IMR-90 (cell line): Measurements from ENCODE around the gene GFI1. TPM values are rescaled to one million over a fixed set of nuclear protein-coding genes. Genes with fewer than 3 reads are reported as not detected.

Source experiments
- ATAC-seq: fragments of 200-7000 bp; cut with Tn5 transposase; 2 replicates; pipeline ENCODE4 v1.9.1; 2020; ENCODE audit warnings: low read depth, mild to moderate bottlenecking, moderate library complexity
- BruUV-seq: library from RNA; stranded (reverse); fragments of 400-500 nt; replicated peaks from 2 replicates; lab custom pipeline; 2021; lab: Mats Ljungman, UMichigan
- CTCF ChIA-PET: fragments of 300-600 bp; formaldehyde crosslinking; extraction: SDS; loops from one replicate; lab custom pipeline; 2021; ENCODE audit warnings: antibody characterized with exemption; lab: Yijun Ruan, JAX
- POLR2A ChIA-PET: fragments of 300-600 bp; sonication (Branson Sonifier 250); formaldehyde crosslinking; loops from one replicate; lab custom pipeline; 2022; ENCODE audit warnings: antibody characterized with exemption; ENCODE audit not compliant: unreplicated experiment; lab: Charles Lee
- DNase-seq: peaks from one replicate; pipeline ENCODE4 v3.0.0; 2013
- H2AFZ ChIP-seq: replicated peaks from 2 replicates; pipeline ENCODE3; 2013; ENCODE audit warnings: low read length, mild to moderate bottlenecking; ENCODE audit not compliant: poor library complexity
- H2AK5ac ChIP-seq: 2 replicates; pipeline ENCODE4 v1.6.1; 2013; ENCODE audit warnings: low read depth, low read length, inconsistent platforms
- H2AK9ac ChIP-seq: replicated peaks from 2 replicates; pipeline ENCODE3; 2013; ENCODE audit warnings: mild to moderate bottlenecking, low read depth, low read length, moderate library complexity; ENCODE audit not compliant: poor library complexity
- H2BK120ac ChIP-seq: 2 replicates; pipeline ENCODE4 v1.6.1; 2013; ENCODE audit warnings: low read depth, low read length, inconsistent platforms
- H2BK15ac ChIP-seq: 3 replicates; pipeline ENCODE4 v1.6.1; 2013; ENCODE audit warnings: low read depth, low read length, inconsistent platforms
- H2BK20ac ChIP-seq: 2 replicates; pipeline ENCODE4 v1.6.1; 2013; ENCODE audit warnings: low read depth, mild to moderate bottlenecking, inconsistent platforms, low read length, moderate library complexity
- H2BK5ac ChIP-seq: 2 replicates; pipeline ENCODE4 v1.6.1; 2013; ENCODE audit warnings: mild to moderate bottlenecking, low read depth, low read length, inconsistent platforms; ENCODE audit not compliant: poor library complexity, severe bottlenecking
- H3K14ac ChIP-seq: replicated peaks from 2 replicates; pipeline ENCODE4 v1.6.1; 2013; ENCODE audit warnings: low read depth, low read length, inconsistent platforms
- H3K18ac ChIP-seq: 2 replicates; pipeline ENCODE4 v1.6.1; 2013; ENCODE audit warnings: low read depth, low read length, control low read depth
- H3K23ac ChIP-seq: 2 replicates; pipeline ENCODE4 v1.6.1; 2013; ENCODE audit warnings: low read depth, low read length, inconsistent platforms
- H3K27ac ChIP-seq: 2 replicates; pipeline ENCODE4 v1.5.1; 2013; ENCODE audit warnings: mild to moderate bottlenecking, control low read depth, low read length; ENCODE audit not compliant: insufficient read depth
- H3K27me3 ChIP-seq: 2 replicates; pipeline ENCODE4 v1.6.1; 2013; ENCODE audit warnings: low read length; ENCODE audit not compliant: control insufficient read depth, insufficient read depth
- H3K36me3 ChIP-seq: 2 replicates; pipeline ENCODE4 v1.6.1; 2013; ENCODE audit warnings: low read length, mixed read lengths; ENCODE audit not compliant: control insufficient read depth, insufficient read depth
- H3K4ac ChIP-seq: 2 replicates; pipeline ENCODE4 v1.6.1; 2013; ENCODE audit warnings: low read depth, low read length, inconsistent platforms
- H3K4me1 ChIP-seq: 2 replicates; pipeline ENCODE4 v1.6.1; 2013; ENCODE audit warnings: low read length, mixed read lengths; ENCODE audit not compliant: control insufficient read depth, insufficient read depth
- H3K4me2 ChIP-seq: 2 replicates; pipeline ENCODE4 v1.6.1; 2013; ENCODE audit warnings: low read depth, mild to moderate bottlenecking, control low read depth, low read length, moderate library complexity
- H3K4me3 ChIP-seq: 2 replicates; pipeline ENCODE4 v1.5.1; 2013; ENCODE audit warnings: low read depth, mild to moderate bottlenecking, control low read depth, low read length, moderate library complexity; ENCODE audit not compliant: insufficient read depth
- H3K56ac ChIP-seq: 2 replicates; pipeline ENCODE4 v1.6.1; 2013; ENCODE audit warnings: low read length, inconsistent platforms; ENCODE audit not compliant: insufficient read depth; ENCODE audit errors: extremely low read depth
- H3K79me1 ChIP-seq, 2 experiments: 2 replicates each; pipeline ENCODE4 v1.6.1; 2013; ENCODE audit warnings: low read length in 2 of 2, inconsistent platforms in 1 of 2, low read depth in 1 of 2
- H3K9ac ChIP-seq: 2 replicates; pipeline ENCODE4 v1.6.1; 2013; ENCODE audit warnings: low read depth, low read length, control low read depth
- H3K9me1 ChIP-seq: 2 replicates; pipeline ENCODE4 v1.6.1; 2013; ENCODE audit warnings: low read length, inconsistent platforms; ENCODE audit not compliant: insufficient read depth
- H3K9me3 ChIP-seq: 2 replicates; pipeline ENCODE4 v1.6.1; 2013; ENCODE audit warnings: low read length; ENCODE audit not compliant: control insufficient read depth, insufficient read depth
- H4K20me1 ChIP-seq: 2 replicates; pipeline ENCODE4 v1.6.1; 2013; ENCODE audit warnings: low read length, inconsistent platforms; ENCODE audit not compliant: insufficient read depth
- H4K5ac ChIP-seq: 2 replicates; pipeline ENCODE4 v1.6.1; 2013; ENCODE audit warnings: mild to moderate bottlenecking, low read depth, low read length, control low read depth
- H4K8ac ChIP-seq, 2 experiments: 2 replicates each; pipeline ENCODE4 v1.6.1; 2013; ENCODE audit warnings: low read depth in 2 of 2, low read length in 2 of 2, control low read depth in 1 of 2, inconsistent platforms in 1 of 2
- H4K91ac ChIP-seq: 2 replicates; pipeline ENCODE4 v1.6.1; 2013; ENCODE audit warnings: low read depth, low read length, inconsistent platforms; ENCODE audit not compliant: insufficient read depth
- FOS ChIP-seq: fragments of 150-350 bp; IDR thresholded peaks from 2 replicates; pipeline ENCODE4 v1.6.1; 2016; ENCODE audit warnings: low read depth, low read length
- MXI1 ChIP-seq: IDR thresholded peaks from 2 replicates; pipeline ENCODE4 v1.6.1; 2012; ENCODE audit warnings: low read depth, mild to moderate bottlenecking, low read length, moderate library complexity, borderline replicate concordance
- NFE2L2 ChIP-seq: fragments of 150-350 bp; IDR thresholded peaks from 2 replicates; pipeline ENCODE4 v1.6.1; 2016; ENCODE audit warnings: low read depth, mild to moderate bottlenecking, low read length
- POLR2A ChIP-seq: IDR thresholded peaks from 2 replicates; pipeline ENCODE4 v1.6.1; 2012; ENCODE audit warnings: mild to moderate bottlenecking, low read depth, low read length
- SMC3 ChIP-seq: fragments of 150-350 bp; IDR thresholded peaks from 2 replicates; pipeline ENCODE4 v1.6.1; 2016; ENCODE audit warnings: low read depth, mild to moderate bottlenecking, antibody characterized with exemption, low read length, moderate library complexity
- WGBS, 2 experiments: methylation state at CpG; one replicate each; pipeline versions ENCODE4 v1.1.5 to v1.1.7; 2013; ENCODE audit warnings: missing lambda C conversion rate in 2 of 2; ENCODE audit not compliant: insufficient read length in 1 of 2; ENCODE audit errors: extremely low coverage in 2 of 2; 5-methylcytosine and 5-hydroxymethylcytosine counted together
- dilution Hi-C: fragments of 300-500 bp; cut with HindIII; formaldehyde crosslinking; loops from one replicate; pipeline ENCODE4 v1.14.3; 2018; ENCODE audit warnings: low sequenced_read_pairs; ENCODE audit not compliant: unreplicated experiment
- in situ Hi-C: fragments of 300-500 bp; cut with MboI; formaldehyde crosslinking; loops from 3 replicates; pipeline ENCODE4 v1.14.3; 2019; ENCODE audit warnings: low sequenced_read_pairs, inconsistent platforms, mixed read lengths
- intact Hi-C: fragments of 100-400 bp; cut with micrococcal nuclease; formaldehyde crosslinking; loops from 2 replicates; pipeline ENCODE4 v1.10.0; 2022
- polyA plus RNA-seq, 3 experiments: library from polyadenylated mRNA; depleted of rRNA; stranded (reverse); fragments of >200 nt; gene quantifications; 2 replicates each; pipeline ENCODE4 v1.2.3, GENCODE V29; 2012; ENCODE audit warnings: low replicate concordance in 1 of 3
- total RNA-seq: library from RNA; depleted of rRNA; stranded (reverse); fragments of >200 nt; gene quantifications from 2 replicates; pipeline ENCODE4 v1.2.3, GENCODE V29; 2012
- TF ChIP-seq, protein P1 (sequence below): fragments of 150-350 bp; IDR thresholded peaks from 2 replicates; pipeline ENCODE4 v1.6.1; 2016; ENCODE audit warnings: low read depth, mild to moderate bottlenecking, low read length, moderate library complexity, borderline replicate concordance
- TF ChIP-seq, protein P2 (sequence below): conservative IDR thresholded peaks from 2 replicates; pipeline ENCODE4 v1.5.1; 2012; ENCODE audit warnings: mild to moderate bottlenecking, low read depth, low read length, improper control_type of control experiment

Gene GFI1
- total and polyA plus RNA-seq, 2 of the 4 experiments (the other 2 are of a cell fraction) = under 0.01 to 0.21 TPM

DNA sequence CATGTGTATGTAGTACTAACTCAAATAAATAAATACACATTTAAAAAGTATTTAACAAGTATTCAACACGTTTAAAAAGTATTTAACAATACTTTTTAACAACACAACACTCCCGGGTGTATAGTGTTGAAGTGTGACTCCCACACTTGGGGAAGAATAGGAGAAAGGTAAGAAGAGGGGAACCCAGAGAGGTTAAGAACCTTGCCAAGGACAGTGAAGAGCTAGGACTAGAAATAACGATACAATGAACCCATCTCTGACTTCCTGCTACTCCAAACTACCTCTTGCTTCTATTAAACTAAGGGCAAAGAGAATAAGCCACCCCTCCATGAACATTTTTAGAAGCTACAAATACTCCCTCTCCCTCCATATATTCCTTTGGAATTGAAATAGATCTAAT, 1.7 kb upstream of the GFI1 start:
- H2AFZ ChIP-seq = no peak overlapping the region
- H4K91ac ChIP-seq = no peak overlapping the region
- no peak overlapping the region for H2AK5ac ChIP-seq
- H3K36me3 ChIP-seq = no peaks in the 10 kb centered on the region
- no peak overlapping the region for H3K4me2 ChIP-seq
- H3K56ac ChIP-seq = no peak overlapping the region
- no peak for DNase-seq
- H4K5ac ChIP-seq = no peak overlapping the region
- no peak overlapping the region for H2BK5ac ChIP-seq
- dilution Hi-C loops = no loop called here
- in situ Hi-C loops = no loop called here
- H3K27ac ChIP-seq = no peak overlapping the region
- no peak overlapping the region for H3K14ac ChIP-seq
- peaks cover 3% of the 10 kb centered on the region for H3K4me1 ChIP-seq
- no peaks in the 10 kb centered on the region; the same call in 1 of the 2 replicates for H3K9me3 ChIP-seq
- ChIA-PET POLR2A (no interaction called here), CTCF (no interaction called here)
- H2BK120ac ChIP-seq = no peak overlapping the region
- H3K23ac ChIP-seq = no peak overlapping the region
- intact Hi-C loops = loop anchor here (10.0 kb wide), 1 partner anchor 346 kb away; the partner anchor contains the start of gene RPL5
- H4K20me1 ChIP-seq = no peaks in the 10 kb centered on the region; the same call in 1 of the 2 replicates
- no peak overlapping the region for H3K4me3 ChIP-seq
- WGBS, 2 experiments = no CpG with 5 or more reads among the region's 3 CpGs
- no peak overlapping the region for H3K4ac ChIP-seq
- no peaks in the 10 kb centered on the region for H3K79me1 ChIP-seq
- TF ChIP-seq SMC3 (no peak), MXI1 (no peak), NFE2L2 (no peak), POLR2A (no peak), FOS (no peak)
- TF ChIP-seq, protein P1, sequence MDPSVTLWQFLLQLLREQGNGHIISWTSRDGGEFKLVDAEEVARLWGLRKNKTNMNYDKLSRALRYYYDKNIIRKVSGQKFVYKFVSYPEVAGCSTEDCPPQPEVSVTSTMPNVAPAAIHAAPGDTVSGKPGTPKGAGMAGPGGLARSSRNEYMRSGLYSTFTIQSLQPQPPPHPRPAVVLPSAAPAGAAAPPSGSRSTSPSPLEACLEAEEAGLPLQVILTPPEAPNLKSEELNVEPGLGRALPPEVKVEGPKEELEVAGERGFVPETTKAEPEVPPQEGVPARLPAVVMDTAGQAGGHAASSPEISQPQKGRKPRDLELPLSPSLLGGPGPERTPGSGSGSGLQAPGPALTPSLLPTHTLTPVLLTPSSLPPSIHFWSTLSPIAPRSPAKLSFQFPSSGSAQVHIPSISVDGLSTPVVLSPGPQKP = no peak
- TF ChIP-seq, protein P2, sequence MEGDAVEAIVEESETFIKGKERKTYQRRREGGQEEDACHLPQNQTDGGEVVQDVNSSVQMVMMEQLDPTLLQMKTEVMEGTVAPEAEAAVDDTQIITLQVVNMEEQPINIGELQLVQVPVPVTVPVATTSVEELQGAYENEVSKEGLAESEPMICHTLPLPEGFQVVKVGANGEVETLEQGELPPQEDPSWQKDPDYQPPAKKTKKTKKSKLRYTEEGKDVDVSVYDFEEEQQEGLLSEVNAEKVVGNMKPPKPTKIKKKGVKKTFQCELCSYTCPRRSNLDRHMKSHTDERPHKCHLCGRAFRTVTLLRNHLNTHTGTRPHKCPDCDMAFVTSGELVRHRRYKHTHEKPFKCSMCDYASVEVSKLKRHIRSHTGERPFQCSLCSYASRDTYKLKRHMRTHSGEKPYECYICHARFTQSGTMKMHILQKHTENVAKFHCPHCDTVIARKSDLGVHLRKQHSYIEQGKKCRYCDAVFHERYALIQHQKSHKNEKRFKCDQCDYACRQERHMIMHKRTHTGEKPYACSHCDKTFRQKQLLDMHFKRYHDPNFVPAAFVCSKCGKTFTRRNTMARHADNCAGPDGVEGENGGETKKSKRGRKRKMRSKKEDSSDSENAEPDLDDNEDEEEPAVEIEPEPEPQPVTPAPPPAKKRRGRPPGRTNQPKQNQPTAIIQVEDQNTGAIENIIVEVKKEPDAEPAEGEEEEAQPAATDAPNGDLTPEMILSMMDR = no peak
- no peaks in the 10 kb centered on the region for H3K9me1 ChIP-seq
- no peak overlapping the region for H2BK20ac ChIP-seq
- H3K9ac ChIP-seq = no peak overlapping the region
- no TSS peak for BruUV-seq
- H2AK9ac ChIP-seq = no peak overlapping the region
- H4K8ac ChIP-seq = no peak overlapping the region
- no peak for ATAC-seq
- H3K18ac ChIP-seq = no peak overlapping the region
- H3K27me3 ChIP-seq = peaks cover 58% of the 10 kb centered on the region
- H2BK15ac ChIP-seq = no peak overlapping the region
